ENCODE results near the gene CCDC183. TPM values are rescaled to one million over a fixed set of nuclear protein-coding genes. Genes with fewer than 3 reads are reported as not detected.

CCDC183 gene
- total RNA-seq, 2 experiments from 2014 or later = 0.43 TPM; not detected in 1

DNA sequence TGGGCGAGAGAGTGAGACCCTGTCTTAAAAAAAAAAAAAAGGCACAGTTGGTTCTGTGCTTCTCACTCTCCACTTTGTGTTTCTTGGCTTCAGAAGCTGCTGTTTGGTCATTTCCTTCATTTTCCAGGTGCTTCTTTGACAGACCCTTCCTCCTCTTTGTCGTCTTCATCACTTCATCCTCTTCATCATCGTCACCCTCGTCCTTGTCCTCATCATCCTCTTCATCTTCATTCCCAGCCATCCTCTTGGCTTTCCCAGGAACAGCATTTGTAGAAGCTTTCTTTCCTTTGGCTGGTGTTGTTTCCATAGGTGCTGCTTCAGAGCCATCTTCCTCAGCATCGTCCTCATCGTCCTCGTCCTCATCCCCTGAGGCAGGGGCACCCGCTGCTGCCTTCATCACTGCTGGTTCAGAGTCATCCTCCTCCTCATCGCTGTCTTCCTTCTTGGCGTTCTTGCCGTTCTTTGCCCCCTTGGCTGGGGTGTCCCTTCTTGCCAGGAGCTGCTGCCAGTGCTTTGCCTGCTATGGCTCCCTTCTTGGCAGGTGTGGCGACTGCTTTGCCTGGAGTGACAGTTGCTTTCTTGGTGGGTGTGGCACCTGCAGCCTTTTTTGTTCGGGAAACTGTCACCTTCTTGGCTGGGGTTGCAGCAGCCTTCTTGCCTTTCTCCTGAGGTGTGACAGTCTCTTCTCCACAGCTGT lies 18.7 kb downstream of the CCDC183 start:
- DNase-seq = no peak
- Mint-ChIP-seq H3K36me3 (peaks cover 35% of the 10 kb centered on the region), H3K27ac (no peak overlapping the region), H3K4me1 (peaks cover 19% of the 10 kb centered on the region), H3K9me3 (no peaks in the 10 kb centered on the region), H3K4me3 (no peak overlapping the region), H3K27me3 (no peaks in the 10 kb centered on the region)

- H3K27ac Mint-ChIP-seq = no peak overlapping the region
- H3K9me3 Mint-ChIP-seq = no peaks in the 10 kb centered on the region
Observed at GRCh38 chr9:136815422-136815782, 19.3 kb downstream of the CCDC183 start.

DNA sequence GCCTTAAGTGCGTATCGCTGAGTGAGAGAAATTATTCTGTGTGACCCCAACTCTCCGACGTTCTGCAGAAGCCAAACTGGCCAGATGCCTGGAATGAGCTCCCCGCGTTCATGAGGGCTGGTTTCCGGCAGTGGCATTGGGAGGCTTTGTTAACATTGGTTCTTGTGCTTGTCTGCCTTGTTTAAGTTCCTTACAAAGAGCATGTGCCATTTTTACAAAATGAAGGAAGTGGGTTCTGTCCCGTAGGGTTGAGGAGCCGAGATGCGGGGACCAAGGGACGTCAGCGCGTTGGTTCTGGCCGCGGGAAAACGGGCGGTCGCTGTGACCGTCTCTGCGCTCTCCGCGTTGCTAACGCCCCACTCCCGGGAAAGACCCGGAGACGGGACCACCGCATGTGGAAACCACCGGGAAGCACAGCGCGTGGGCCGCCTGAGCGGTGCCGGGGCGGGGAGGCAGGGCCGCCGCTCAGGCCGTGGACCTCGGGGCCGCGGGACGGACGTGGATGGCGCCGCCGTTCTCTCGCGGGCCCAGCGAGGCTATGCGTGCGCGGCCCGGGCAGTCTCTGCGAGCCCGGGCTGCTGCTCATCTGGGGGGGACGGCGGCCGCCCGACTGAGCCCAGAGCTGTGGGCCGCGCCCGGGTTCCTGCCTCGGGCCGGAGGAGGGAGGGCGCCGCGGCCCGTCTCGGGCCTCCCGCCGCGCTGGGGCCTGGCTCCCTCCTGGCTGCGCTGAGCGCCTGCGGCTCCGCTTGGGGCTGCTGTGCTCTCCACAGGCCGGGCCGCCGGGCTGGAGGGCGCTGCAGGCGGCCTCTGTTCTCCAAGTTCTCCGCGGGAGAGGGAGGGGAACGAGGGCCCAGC lies 25.1 kb downstream of the CCDC183 start:
- H3K27me3 Mint-ChIP-seq = no peaks in the 10 kb centered on the region
- H3K9me3 Mint-ChIP-seq = no peaks in the 10 kb centered on the region
- peaks cover 6% of the 10 kb centered on the region for H3K4me1 Mint-ChIP-seq
- H3K36me3 Mint-ChIP-seq = peaks cover 10% of the 10 kb centered on the region
- no peak for DNase-seq
- H3K4me3 Mint-ChIP-seq = peak overlapping the region; percentile 3
- no peak overlapping the region for H3K27ac Mint-ChIP-seq

More at GRCh38 chr9:136815422-136815782, 19.3 kb downstream of the CCDC183 start:
- Mint-ChIP-seq H3K36me3 (peaks cover 31% of the 10 kb centered on the region), H3K27me3 (no peaks in the 10 kb centered on the region), H3K4me3 (no peak overlapping the region), H3K4me1 (peaks cover 16% of the 10 kb centered on the region)
- no peak for DNase-seq

DNA sequence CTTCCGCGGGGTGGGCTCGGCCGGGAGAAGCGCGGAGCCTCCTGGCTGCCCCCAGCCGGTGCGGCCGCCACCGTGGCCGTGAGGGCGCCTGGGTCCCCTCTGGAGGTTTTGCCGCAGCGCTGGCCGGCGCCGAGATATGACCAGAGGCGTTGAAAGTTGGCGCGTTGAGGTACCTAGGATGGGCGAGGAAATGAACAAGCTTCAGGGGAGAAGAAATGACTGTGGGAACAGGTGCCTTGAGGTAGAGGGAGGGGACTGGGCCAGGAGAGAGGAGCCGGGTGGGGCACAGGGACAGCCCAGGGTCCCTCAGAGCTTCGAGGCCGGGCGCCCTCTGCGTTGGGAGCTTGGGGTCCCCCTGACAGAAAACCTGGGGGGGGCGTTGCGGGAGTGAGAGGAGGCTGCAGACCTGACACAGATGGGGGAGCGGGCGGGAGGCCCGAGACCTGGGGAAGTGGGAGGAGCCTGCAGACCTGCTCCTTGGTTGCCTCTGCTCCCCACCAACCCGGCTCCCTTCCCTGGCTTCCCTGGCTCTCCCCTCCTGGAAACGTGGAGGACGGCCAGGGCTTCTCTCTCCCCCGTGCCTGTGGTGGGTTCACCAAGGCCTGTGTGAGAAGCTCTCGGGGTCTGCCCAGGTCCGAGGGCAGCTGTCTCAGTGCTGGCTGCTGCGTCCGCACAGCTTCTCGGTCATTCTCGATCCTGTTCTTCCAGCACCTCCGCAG lies 25.8 kb downstream of the CCDC183 start:
- Mint-ChIP-seq H3K4me1 (peaks cover 6% of the 10 kb centered on the region), H3K36me3 (peaks cover 6% of the 10 kb centered on the region), H3K4me3 (no peak overlapping the region), H3K27me3 (no peaks in the 10 kb centered on the region), H3K27ac (no peak overlapping the region), H3K9me3 (no peaks in the 10 kb centered on the region)
- DNase-seq = no peak

GRCh38 chr9:136823136-136824046 lies 27.3 kb downstream of the CCDC183 start:
- Mint-ChIP-seq H3K4me3 (no peak overlapping the region), H3K27ac (no peak overlapping the region), H3K36me3 (peaks cover 3% of the 10 kb centered on the region), H3K9me3 (no peaks in the 10 kb centered on the region), H3K4me1 (peaks cover 6% of the 10 kb centered on the region), H3K27me3 (no peaks in the 10 kb centered on the region)
- DNase-seq = no peak

GRCh38 chr9:136824496-136825225 lies 28.5 kb downstream of the CCDC183 start:
- Mint-ChIP-seq H3K27ac (no peak overlapping the region), H3K36me3 (peaks cover 5% of the 10 kb centered on the region), H3K27me3 (no peaks in the 10 kb centered on the region), H3K9me3 (no peaks in the 10 kb centered on the region), H3K4me1 (peaks cover 6% of the 10 kb centered on the region), H3K4me3 (no peak overlapping the region)
- no peak for DNase-seq

- Mint-ChIP-seq H3K27me3 (no peaks in the 10 kb centered on the region), H3K4me1 (peaks cover 6% of the 10 kb centered on the region), H3K4me3 (no peak overlapping the region), H3K36me3 (peaks cover 6% of the 10 kb centered on the region), H3K9me3 (no peaks in the 10 kb centered on the region), H3K27ac (no peak overlapping the region)
- no peak for DNase-seq
Observed at GRCh38 chr9:136825295-136826187, 29.4 kb downstream of the CCDC183 start.

- Mint-ChIP-seq H3K27ac (no peak overlapping the region), H3K9me3 (no peaks in the 10 kb centered on the region), H3K36me3 (peaks cover 2% of the 10 kb centered on the region), H3K27me3 (no peaks in the 10 kb centered on the region), H3K4me1 (peaks cover 3% of the 10 kb centered on the region), H3K4me3 (no peak overlapping the region)
- no peak for DNase-seq
Observed at GRCh38 chr9:136826188-136826541, 30.0 kb downstream of the CCDC183 start.

GRCh38 chr9:136826703-136827582 lies 30.8 kb downstream of the CCDC183 start:
- no peak for DNase-seq
- H3K9me3 Mint-ChIP-seq = no peaks in the 10 kb centered on the region
- no peaks in the 10 kb centered on the region for H3K27me3 Mint-ChIP-seq
- peaks cover 3% of the 10 kb centered on the region for H3K4me1 Mint-ChIP-seq
- peaks cover 2% of the 10 kb centered on the region for H3K36me3 Mint-ChIP-seq
- no peak overlapping the region for H3K27ac Mint-ChIP-seq
- no peak overlapping the region for H3K4me3 Mint-ChIP-seq

- DNase-seq = no peak
Observed at GRCh38 chr9:136827794-136828473, 31.8 kb downstream of the CCDC183 start.

GRCh38 chr9:136828474-136829140 lies 32.5 kb downstream of the CCDC183 start:
- Mint-ChIP-seq H3K4me1 (no peaks in the 10 kb centered on the region), H3K4me3 (no peak overlapping the region), H3K36me3 (peaks cover 2% of the 10 kb centered on the region), H3K9me3 (no peaks in the 10 kb centered on the region), H3K27me3 (no peaks in the 10 kb centered on the region), H3K27ac (no peak overlapping the region)
- DNase-seq = no peak

More at GRCh38 chr9:136827794-136828473, 31.8 kb downstream of the CCDC183 start:
- Mint-ChIP-seq H3K9me3 (no peaks in the 10 kb centered on the region), H3K36me3 (peaks cover 2% of the 10 kb centered on the region), H3K27me3 (no peaks in the 10 kb centered on the region), H3K27ac (no peak overlapping the region), H3K4me1 (peaks cover 3% of the 10 kb centered on the region), H3K4me3 (no peak overlapping the region)

GRCh38 chr9:136829412-136829811 lies 33.3 kb downstream of the CCDC183 start:
- H3K27me3 Mint-ChIP-seq = no peaks in the 10 kb centered on the region
- no peak overlapping the region for H3K27ac Mint-ChIP-seq
- DNase-seq = no peak
- H3K4me1 Mint-ChIP-seq = no peaks in the 10 kb centered on the region
- no peaks in the 10 kb centered on the region for H3K9me3 Mint-ChIP-seq
- no peak overlapping the region for H3K4me3 Mint-ChIP-seq
- H3K36me3 Mint-ChIP-seq = peaks cover 2% of the 10 kb centered on the region

All from activated naive CD8-positive, alpha-beta T cell treated with anti-CD3 and anti-CD28 coated beads for 36 hours (primary cell).